Tibial artery (tissue), 4 donors: ENCODE measurements around the gene MELTF.

Experiments
- DNase-seq, 2 donors: peaks; one replicate each; pipeline ENCODE4 v3.0.0-alpha.2; 2019
- H3K27ac ChIP-seq, 2 donors: fragments of 200-600 bp; sonication (generic) in 1 of 2; 1 replicate in 1 of 2; 2 replicates in 1 of 2; pipeline ENCODE4 v1.5.1; 2018 to 2019; ENCODE audit warnings: mild to moderate bottlenecking in 1 of 2
- H3K27me3 ChIP-seq, 2 donors: fragments of 200-600 bp; sonication (generic) in 1 of 2; one replicate each; pipeline versions ENCODE4 v1.5.1 to v1.6.0; 2016 to 2019
- H3K36me3 ChIP-seq, 3 donors: fragments of 200-600 bp; sonication (generic) in 2 of 3; one replicate each; pipeline ENCODE4 v1.5.1; 2016 to 2019; ENCODE audit warnings: mild to moderate bottlenecking in 2 of 3
- H3K4me1 ChIP-seq, 4 donors: fragments of 200-600 bp; sonication (generic) in 2 of 4; 1 replicate in 3 of 4; 2 replicates in 1 of 4; pipeline ENCODE4 v1.5.1; 2016 to 2019
- H3K4me3 ChIP-seq, 2 donors: fragments of 200-600 bp; sonication (generic) in 1 of 2; 1 replicate in 1 of 2; 2 replicates in 1 of 2; pipeline ENCODE4 v1.5.1; 2018 to 2019; ENCODE audit warnings: mild to moderate bottlenecking in 2 of 2
- H3K9me3 ChIP-seq, 3 donors: fragments of 200-600 bp; sonication (generic) in 1 of 3; one replicate each; pipeline ENCODE4 v1.5.1; 2016 to 2019
- intact Hi-C: fragments of 100-400 bp; cut with DNase I; formaldehyde crosslinking; loops from one replicate; pipeline ENCODE4 v1.15.0; 2023; ENCODE audit warnings: low total_unique reads
- TF ChIP-seq, protein P1 (sequence below), 2 experiments: fragments of 200-600 bp in 1 of 2; fragments of 450-650 bp in 1 of 2; IDR thresholded peaks; one replicate each; pipeline ENCODE4 v1.5.1; 2017 to 2019; ENCODE audit warnings: antibody characterized with exemption in 2 of 2, mild to moderate bottlenecking in 1 of 2, moderate library complexity in 1 of 2

MELTF gene

GRCh38 chr3:197024881-197025735 is 4.5 kb downstream of the MELTF start:
- Histone ChIP-seq H3K4me1 (peaks cover 0 to 39% (median 16%) of the 10 kb centered on the region in 4 donors), H3K27me3 (peaks cover 0 to 80% of the 10 kb centered on the region in 2 donors), H3K9me3 (no peaks in the 10 kb centered on the region), H3K36me3 (peaks cover 0 to 4% (median 0%) of the 10 kb centered on the region in 3 donors), H3K27ac (no peak overlapping the region), H3K4me3 (no peak overlapping the region)
- DNase-seq = peak in 1 of 2 donors; percentile 28
- intact Hi-C loops = no loop called here
- TF ChIP-seq, protein P1, sequence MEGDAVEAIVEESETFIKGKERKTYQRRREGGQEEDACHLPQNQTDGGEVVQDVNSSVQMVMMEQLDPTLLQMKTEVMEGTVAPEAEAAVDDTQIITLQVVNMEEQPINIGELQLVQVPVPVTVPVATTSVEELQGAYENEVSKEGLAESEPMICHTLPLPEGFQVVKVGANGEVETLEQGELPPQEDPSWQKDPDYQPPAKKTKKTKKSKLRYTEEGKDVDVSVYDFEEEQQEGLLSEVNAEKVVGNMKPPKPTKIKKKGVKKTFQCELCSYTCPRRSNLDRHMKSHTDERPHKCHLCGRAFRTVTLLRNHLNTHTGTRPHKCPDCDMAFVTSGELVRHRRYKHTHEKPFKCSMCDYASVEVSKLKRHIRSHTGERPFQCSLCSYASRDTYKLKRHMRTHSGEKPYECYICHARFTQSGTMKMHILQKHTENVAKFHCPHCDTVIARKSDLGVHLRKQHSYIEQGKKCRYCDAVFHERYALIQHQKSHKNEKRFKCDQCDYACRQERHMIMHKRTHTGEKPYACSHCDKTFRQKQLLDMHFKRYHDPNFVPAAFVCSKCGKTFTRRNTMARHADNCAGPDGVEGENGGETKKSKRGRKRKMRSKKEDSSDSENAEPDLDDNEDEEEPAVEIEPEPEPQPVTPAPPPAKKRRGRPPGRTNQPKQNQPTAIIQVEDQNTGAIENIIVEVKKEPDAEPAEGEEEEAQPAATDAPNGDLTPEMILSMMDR (IDR thresholded peaks at IDR 0.05) = no peak

- Histone ChIP-seq H3K36me3 (peaks cover 0 to 4% (median 0%) of the 10 kb centered on the region in 3 donors), H3K4me3 (no peak overlapping the region), H3K9me3 (no peaks in the 10 kb centered on the region), H3K27ac (no peak overlapping the region), H3K27me3 (peaks cover 0 to 72% of the 10 kb centered on the region in 2 donors), H3K4me1 (peaks cover 0 to 31% (median 8%) of the 10 kb centered on the region in 4 donors)
- TF ChIP-seq, protein P1 (IDR thresholded peaks at IDR 0.05) = no peak
- intact Hi-C loops = no loop called here
- peak in 1 of 2 donors; percentile 56 for DNase-seq
These were observed 5.5 kb downstream of the MELTF start for GRCh38 chr3:197023998-197024651.

GRCh38 chr3:197023241-197023997 is 6.2 kb downstream of the MELTF start:
- no peak for DNase-seq
- TF ChIP-seq, protein P1 (IDR thresholded peaks at IDR 0.05) = no peak
- H3K27me3 ChIP-seq = peaks cover 0 to 65% of the 10 kb centered on the region in 2 donors
- peaks cover 0 to 24% (median under 1%) of the 10 kb centered on the region in 4 donors for H3K4me1 ChIP-seq
- no peaks in the 10 kb centered on the region for H3K9me3 ChIP-seq
- peaks cover 0 to 4% (median 0%) of the 10 kb centered on the region in 3 donors for H3K36me3 ChIP-seq
- H3K27ac ChIP-seq = no peak overlapping the region
- H3K4me3 ChIP-seq = no peak overlapping the region
- intact Hi-C loops = no loop called here

GRCh38 chr3:197022405-197023231 is 7.0 kb downstream of the MELTF start:
- Histone ChIP-seq H3K27me3 (peaks cover 0 to 57% of the 10 kb centered on the region in 2 donors), H3K4me1 (peaks cover 0 to 20% (median 0%) of the 10 kb centered on the region in 4 donors), H3K36me3 (peaks cover 0 to 4% (median 0%) of the 10 kb centered on the region in 3 donors), H3K9me3 (no peaks in the 10 kb centered on the region), H3K27ac (no peak overlapping the region), H3K4me3 (no peak overlapping the region)
- DNase-seq = no peak
- TF ChIP-seq, protein P1 (IDR thresholded peaks at IDR 0.05) = no peak
- intact Hi-C loops = no loop called here
